HEK293 (cell line): ENCODE results near the gene FOXO1.

Experiments used
- CTCF ChIA-PET: fragments of 350-600 bp; formaldehyde crosslinking; extraction: SDS; loops from one replicate; lab custom pipeline; 2021; ENCODE audit warnings: antibody characterized with exemption; lab: Yijun Ruan, JAX
- POLR2A ChIA-PET: fragments of 300-600 bp; formaldehyde crosslinking; extraction: SDS; loops from one replicate; lab custom pipeline; 2020; ENCODE audit warnings: antibody characterized with exemption, inconsistent platforms; lab: Yijun Ruan, JAX
- H3K27ac ChIP-seq: fragments of 200-500 bp; sonication (Bioruptor generic); 2 replicates; pipeline ENCODE4 v1.5.1; 2014; ENCODE audit warnings: low read depth, low read length, control low read depth, inconsistent platforms; ENCODE audit errors: extremely low read depth
- H3K36me3 ChIP-seq, 2 experiments: fragments of 200-500 bp in 1 of 2; sonication (Bioruptor generic) in 1 of 2; 1 replicate in 1 of 2; 2 replicates in 1 of 2; pipeline ENCODE4 v1.5.1; 2014 to 2017; ENCODE audit warnings: inconsistent platforms in 2 of 2, low read length in 2 of 2; ENCODE audit not compliant: control insufficient read depth in 2 of 2, insufficient read depth in 1 of 2
- H3K4me1 ChIP-seq: fragments of 200-500 bp; sonication (Bioruptor generic); 2 replicates; pipeline ENCODE4 v1.5.1; 2014; ENCODE audit warnings: mild to moderate bottlenecking, low read length, inconsistent platforms; ENCODE audit not compliant: control insufficient read depth, insufficient read depth
- H3K4me3 ChIP-seq: 2 replicates; pipeline ENCODE4 v1.5.1; 2011; ENCODE audit warnings: low read depth, mild to moderate bottlenecking, control low read depth, low read length, moderate library complexity
- H3K9me3 ChIP-seq: fragments of 200-500 bp; sonication (Bioruptor generic); 2 replicates; pipeline ENCODE4 v1.5.1; 2014; ENCODE audit warnings: low read depth, low read length, inconsistent platforms; ENCODE audit not compliant: control insufficient read depth, insufficient read depth
- KLF17 ChIP-seq: fragments of 450-650 bp; formaldehyde crosslinking; IDR thresholded peaks from 2 replicates; pipeline ENCODE4 v1.5.1; 2016; ENCODE audit warnings: missing biosample characterization, missing genetic modification characterization
- SP2 ChIP-seq: fragments of 450-650 bp; formaldehyde crosslinking; IDR thresholded peaks from 2 replicates; pipeline ENCODE4 v1.5.1; 2016; ENCODE audit warnings: missing biosample characterization, missing genetic modification characterization
- WT1 ChIP-seq: fragments of 450-650 bp; formaldehyde crosslinking; IDR thresholded peaks from 2 replicates; pipeline ENCODE4 v1.5.1; 2016; ENCODE audit warnings: missing biosample characterization, missing genetic modification characterization
- ZNF146 ChIP-seq: fragments of 450-650 bp; formaldehyde crosslinking; IDR thresholded peaks from 2 replicates; pipeline ENCODE4 v1.5.1; 2016; ENCODE audit warnings: missing biosample characterization, missing genetic modification characterization
- ZNF174 ChIP-seq: fragments of 450-650 bp; formaldehyde crosslinking; IDR thresholded peaks from 2 replicates; pipeline ENCODE4 v1.5.0; 2017; ENCODE audit warnings: missing biosample characterization, mild to moderate bottlenecking, missing genetic modification characterization
- ZNF202 ChIP-seq: fragments of 450-650 bp; formaldehyde crosslinking; IDR thresholded peaks from 2 replicates; pipeline ENCODE4 v1.5.1; 2016; ENCODE audit warnings: missing biosample characterization, missing genetic modification characterization, borderline replicate concordance
- ZNF211 ChIP-seq: fragments of 450-650 bp; formaldehyde crosslinking; IDR thresholded peaks from 2 replicates; pipeline ENCODE4 v1.5.1; 2016; ENCODE audit warnings: low read depth, missing biosample characterization, missing genetic modification characterization
- ZNF274 ChIP-seq, 2 experiments: fragments of 200-500 bp in 1 of 2; fragments of 450-650 bp in 1 of 2; sonication (Bioruptor generic) in 1 of 2; formaldehyde crosslinking in 1 of 2; IDR thresholded peaks; 2 replicates each; pipeline versions ENCODE4 v1.5.1 to v1.6.1; 2014 to 2016; ENCODE audit warnings: borderline replicate concordance in 1 of 2, inconsistent platforms in 1 of 2, low read length in 1 of 2, missing biosample characterization in 1 of 2, missing genetic modification characterization in 1 of 2
- ZNF335 ChIP-seq: fragments of 450-650 bp; formaldehyde crosslinking; conservative IDR thresholded peaks from 2 replicates; pipeline ENCODE4 v1.5.1; 2016; ENCODE audit warnings: missing biosample characterization, missing genetic modification characterization
- ZNF354C ChIP-seq: fragments of 450-650 bp; formaldehyde crosslinking; IDR thresholded peaks from 2 replicates; pipeline ENCODE4 v1.5.1; 2016; ENCODE audit warnings: missing biosample characterization, missing genetic modification characterization, low read depth, borderline replicate concordance
- ZNF521 ChIP-seq: fragments of 450-650 bp; formaldehyde crosslinking; IDR thresholded peaks from 2 replicates; pipeline ENCODE4 v1.5.1; 2017; ENCODE audit warnings: missing biosample characterization, mild to moderate bottlenecking, missing genetic modification characterization
- ZNF692 ChIP-seq: fragments of 450-650 bp; formaldehyde crosslinking; IDR thresholded peaks from 2 replicates; pipeline ENCODE4 v1.5.1; 2016; ENCODE audit warnings: missing biosample characterization, missing genetic modification characterization
- ZNF792 ChIP-seq: fragments of 450-650 bp; formaldehyde crosslinking; IDR thresholded peaks from 2 replicates; pipeline ENCODE4 v1.5.1; 2016; ENCODE audit warnings: missing biosample characterization, missing genetic modification characterization
- TF ChIP-seq, protein P1 (sequence below): fragments of 450-650 bp; formaldehyde crosslinking; IDR thresholded peaks from 2 replicates; pipeline ENCODE4 v1.5.1; 2017; ENCODE audit warnings: missing biosample characterization, missing genetic modification characterization
- TF ChIP-seq, protein P2 (sequence below): fragments of 450-650 bp; formaldehyde crosslinking; IDR thresholded peaks from 2 replicates; pipeline ENCODE4 v1.5.1; 2016; ENCODE audit warnings: missing biosample characterization, missing genetic modification characterization
- TF ChIP-seq, protein P3 (sequence below): fragments of 450-650 bp; formaldehyde crosslinking; optimal IDR thresholded peaks from 2 replicates; pipeline ENCODE3; 2016; ENCODE audit warnings: missing biosample characterization, mild to moderate bottlenecking, missing genetic modification characterization

The FOXO1 gene

DNA sequence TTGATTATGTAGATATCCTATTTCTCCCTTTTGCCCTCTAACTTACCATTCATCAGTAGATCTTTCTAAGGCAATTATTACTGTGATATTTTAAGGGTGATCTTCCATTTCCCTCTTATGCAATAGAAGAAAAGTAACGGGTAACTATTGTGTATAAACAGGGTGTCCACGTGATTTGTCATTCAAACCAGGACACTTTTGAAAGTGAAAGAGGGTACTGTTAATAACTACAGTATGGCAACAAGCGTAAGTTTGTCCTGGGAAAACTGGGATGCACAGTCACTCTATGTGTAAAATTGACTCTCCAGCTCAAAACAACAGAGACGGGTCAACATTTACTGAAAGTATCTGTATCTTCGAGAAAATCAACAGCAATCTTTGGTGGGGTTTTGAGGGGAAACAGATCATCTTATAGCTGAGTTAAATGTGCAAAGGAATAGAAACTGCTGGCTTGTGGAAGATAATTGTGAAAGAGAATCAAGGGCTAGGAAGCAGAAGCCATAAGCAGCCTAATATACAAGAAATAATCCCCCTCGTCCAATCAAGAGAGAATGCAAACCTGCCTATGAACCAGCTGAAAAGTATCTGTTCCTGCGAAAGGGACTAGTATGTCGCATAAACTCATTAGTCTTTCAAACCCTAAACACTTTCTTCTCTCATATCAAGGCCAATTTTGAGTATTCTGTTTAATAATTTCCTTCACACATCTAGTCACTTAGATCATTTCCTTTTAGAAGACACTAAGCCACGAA is 126.7 kb downstream of the FOXO1 start (continued):
- TF ChIP-seq ZNF692 (tag by site-specific recombination): no peak
- TF ChIP-seq, all 188 proteins: peak for 0

DNA sequence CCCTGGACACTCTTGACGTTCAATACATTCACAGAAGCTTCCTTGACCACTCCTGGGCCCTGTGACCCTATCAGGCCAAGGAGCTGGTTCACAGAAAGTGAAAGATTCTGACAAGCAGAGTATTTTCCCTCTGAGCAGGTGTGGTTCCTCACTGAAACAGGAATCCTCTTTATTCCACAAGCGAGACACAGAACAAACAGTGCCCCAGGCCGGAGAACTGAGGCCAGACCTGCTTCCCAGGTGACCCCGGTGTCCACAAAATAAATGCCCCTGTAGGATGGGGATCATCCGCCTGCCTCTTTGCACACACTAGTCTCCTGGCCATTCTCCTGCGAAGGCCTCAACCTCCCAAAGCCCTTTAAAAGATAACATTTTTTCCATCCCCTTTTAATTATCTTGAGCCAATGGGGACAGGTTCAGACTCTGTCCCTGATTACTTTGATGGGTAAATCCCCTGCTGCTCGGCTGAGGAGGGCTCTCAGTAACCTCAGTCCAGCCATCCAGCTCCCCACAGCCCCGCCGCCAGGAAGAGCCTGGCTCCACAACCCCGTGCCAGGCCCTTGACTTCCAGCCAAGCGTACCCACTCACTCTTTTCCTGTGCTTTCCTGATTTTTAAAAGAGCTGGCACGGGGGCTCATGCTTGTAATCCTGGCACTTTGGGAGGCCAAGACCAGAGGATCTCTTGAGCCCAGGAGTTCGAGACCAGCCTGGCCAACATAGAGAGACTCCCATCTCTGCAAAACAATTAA is 129.1 kb downstream of the FOXO1 start:
- ChIA-PET CTCF (no interaction called here), POLR2A (no interaction called here)
- Histone ChIP-seq H3K9me3 (no peaks in the 10 kb centered on the region), H3K27ac (no peak overlapping the region), H3K36me3 (no peaks in the 10 kb centered on the region), H3K4me1 (no peaks in the 10 kb centered on the region), H3K4me3 (no peak overlapping the region)
- TF ChIP-seq ZNF146 (tag by site-specific recombination): no peak
- TF ChIP-seq, protein P1, sequence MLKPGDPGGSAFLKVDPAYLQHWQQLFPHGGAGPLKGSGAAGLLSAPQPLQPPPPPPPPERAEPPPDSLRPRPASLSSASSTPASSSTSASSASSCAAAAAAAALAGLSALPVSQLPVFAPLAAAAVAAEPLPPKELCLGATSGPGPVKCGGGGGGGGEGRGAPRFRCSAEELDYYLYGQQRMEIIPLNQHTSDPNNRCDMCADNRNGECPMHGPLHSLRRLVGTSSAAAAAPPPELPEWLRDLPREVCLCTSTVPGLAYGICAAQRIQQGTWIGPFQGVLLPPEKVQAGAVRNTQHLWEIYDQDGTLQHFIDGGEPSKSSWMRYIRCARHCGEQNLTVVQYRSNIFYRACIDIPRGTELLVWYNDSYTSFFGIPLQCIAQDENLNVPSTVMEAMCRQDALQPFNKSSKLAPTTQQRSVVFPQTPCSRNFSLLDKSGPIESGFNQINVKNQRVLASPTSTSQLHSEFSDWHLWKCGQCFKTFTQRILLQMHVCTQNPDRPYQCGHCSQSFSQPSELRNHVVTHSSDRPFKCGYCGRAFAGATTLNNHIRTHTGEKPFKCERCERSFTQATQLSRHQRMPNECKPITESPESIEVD (tag by site-specific recombination): no peak
- no peak for TF ChIP-seq ZNF521 (tag by site-specific recombination)
- no peak for TF ChIP-seq KLF17
- TF ChIP-seq ZNF274 (IDR thresholded peaks at IDR 0.05; ENCODE audit: low read length): no peak
- no peak for TF ChIP-seq ZNF274 (tag by site-specific recombination; IDR thresholded peaks at IDR 0.05; ENCODE audit: borderline replicate concordance)
- TF ChIP-seq ZNF354C (tag by site-specific recombination): no peak
- TF ChIP-seq, protein P2, sequence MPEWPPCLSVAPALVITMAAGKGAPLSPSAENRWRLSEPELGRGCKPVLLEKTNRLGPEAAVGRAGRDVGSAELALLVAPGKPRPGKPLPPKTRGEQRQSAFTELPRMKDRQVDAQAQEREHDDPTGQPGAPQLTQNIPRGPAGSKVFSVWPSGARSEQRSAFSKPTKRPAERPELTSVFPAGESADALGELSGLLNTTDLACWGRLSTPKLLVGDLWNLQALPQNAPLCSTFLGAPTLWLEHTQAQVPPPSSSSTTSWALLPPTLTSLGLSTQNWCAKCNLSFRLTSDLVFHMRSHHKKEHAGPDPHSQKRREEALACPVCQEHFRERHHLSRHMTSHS (tag by site-specific recombination): no peak
- no peak for TF ChIP-seq ZNF202
- TF ChIP-seq SP2 (tag by site-specific recombination): no peak
- no peak for TF ChIP-seq ZNF335
- TF ChIP-seq WT1: no peak
- TF ChIP-seq, protein P3, sequence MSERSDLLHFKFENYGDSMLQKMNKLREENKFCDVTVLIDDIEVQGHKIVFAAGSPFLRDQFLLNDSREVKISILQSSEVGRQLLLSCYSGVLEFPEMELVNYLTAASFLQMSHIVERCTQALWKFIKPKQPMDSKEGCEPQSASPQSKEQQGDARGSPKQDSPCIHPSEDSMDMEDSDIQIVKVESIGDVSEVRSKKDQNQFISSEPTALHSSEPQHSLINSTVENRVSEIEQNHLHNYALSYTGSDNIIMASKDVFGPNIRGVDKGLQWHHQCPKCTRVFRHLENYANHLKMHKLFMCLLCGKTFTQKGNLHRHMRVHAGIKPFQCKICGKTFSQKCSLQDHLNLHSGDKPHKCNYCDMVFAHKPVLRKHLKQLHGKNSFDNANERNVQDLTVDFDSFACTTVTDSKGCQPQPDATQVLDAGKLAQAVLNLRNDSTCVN (tag by site-specific recombination): no peak
- no peak for TF ChIP-seq ZNF792 (tag by site-specific recombination)
- no peak for TF ChIP-seq ZNF211
- TF ChIP-seq ZNF174 (tag by site-specific recombination): no peak
